SK-N-MC (cell line): ENCODE measurements around the gene E2F3.

Source experiments
- EZH2 ChIP-seq: fragments of 200-600 bp; sonication (generic); IDR thresholded peaks from one replicate; pipeline ENCODE4 v1.6.1; 2017; ENCODE audit warnings: antibody characterized with exemption
- FOXP2 ChIP-seq: optimal IDR thresholded peaks from 2 replicates; pipeline ENCODE3; 2011; ENCODE audit warnings: mild to moderate bottlenecking, moderate library complexity; ENCODE audit not compliant: insufficient read depth; ENCODE audit errors: extremely low read length, control extremely low read depth

- no peak for TF ChIP-seq EZH2
- TF ChIP-seq FOXP2 = no peak
Measured at GRCh38 chr6:20402342-20403069, 827 bp downstream of the E2F3 start.
